Hair follicle dermal papilla cell (primary cell): ENCODE results near the gene POFUT1. TPM values are rescaled to one million over a fixed set of nuclear protein-coding genes. Genes with fewer than 3 reads are reported as not detected.

Experiments
- total RNA-seq: library from RNA; depleted of rRNA; stranded (reverse); fragments of >200 nt; gene quantifications from 2 replicates; pipeline ENCODE4 v1.2.3, GENCODE V29; 2012

POFUT1 gene
- 44.9 and 51.1 TPM in 2 replicates for total RNA-seq

DNA sequence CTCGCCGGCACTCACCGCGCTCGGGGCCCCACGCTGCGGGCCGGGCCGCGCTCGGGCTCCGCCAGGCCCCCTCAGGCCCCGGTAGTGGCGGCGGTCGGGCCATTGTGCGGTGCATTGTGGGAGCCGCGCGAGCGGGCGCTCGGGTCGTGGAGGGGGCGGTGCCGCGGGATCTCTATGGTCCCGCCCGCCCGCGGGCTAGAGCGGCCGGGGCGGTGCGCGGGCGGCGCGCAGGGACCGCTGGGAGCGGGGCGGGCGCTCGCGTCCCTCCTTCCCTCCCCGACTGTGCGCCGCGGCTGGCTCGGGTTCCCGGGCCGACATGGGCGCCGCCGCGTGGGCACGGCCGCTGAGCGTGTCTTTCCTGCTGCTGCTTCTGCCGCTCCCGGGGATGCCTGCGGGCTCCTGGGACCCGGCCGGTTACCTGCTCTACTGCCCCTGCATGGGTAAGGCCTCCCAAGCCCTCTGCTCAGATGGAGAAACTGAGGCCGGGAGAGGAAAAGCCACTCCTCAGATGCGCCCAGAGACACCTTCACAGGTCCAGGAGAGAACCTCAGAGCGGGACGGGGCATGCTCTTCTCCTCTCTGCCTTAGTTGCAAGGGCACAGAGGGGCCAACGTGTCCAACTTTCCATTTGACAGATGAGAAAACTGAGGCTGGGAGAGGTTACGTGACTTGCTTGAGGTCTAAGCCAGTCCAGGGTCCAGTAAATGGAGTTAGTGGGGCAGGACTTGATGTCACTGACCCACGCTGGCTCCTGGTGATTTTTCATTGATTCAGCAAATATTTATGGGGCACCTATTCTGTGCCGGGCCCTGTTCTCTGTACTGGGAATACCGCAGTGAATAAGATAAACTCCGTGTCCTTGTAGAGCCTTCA is at the start of gene POFUT1, which contains the start of gene PLAGL2:
Gene POFUT1, plus strand, starts transcription at position 255 of the 873 bp plus-strand sequence. Its CDS starts 62 bp downstream, at position 317.
Gene PLAGL2, minus strand, starts transcription at position 118 of the 873 bp plus-strand sequence. CDS start 5,565 bp downstream, outside the sequence.

DNA sequence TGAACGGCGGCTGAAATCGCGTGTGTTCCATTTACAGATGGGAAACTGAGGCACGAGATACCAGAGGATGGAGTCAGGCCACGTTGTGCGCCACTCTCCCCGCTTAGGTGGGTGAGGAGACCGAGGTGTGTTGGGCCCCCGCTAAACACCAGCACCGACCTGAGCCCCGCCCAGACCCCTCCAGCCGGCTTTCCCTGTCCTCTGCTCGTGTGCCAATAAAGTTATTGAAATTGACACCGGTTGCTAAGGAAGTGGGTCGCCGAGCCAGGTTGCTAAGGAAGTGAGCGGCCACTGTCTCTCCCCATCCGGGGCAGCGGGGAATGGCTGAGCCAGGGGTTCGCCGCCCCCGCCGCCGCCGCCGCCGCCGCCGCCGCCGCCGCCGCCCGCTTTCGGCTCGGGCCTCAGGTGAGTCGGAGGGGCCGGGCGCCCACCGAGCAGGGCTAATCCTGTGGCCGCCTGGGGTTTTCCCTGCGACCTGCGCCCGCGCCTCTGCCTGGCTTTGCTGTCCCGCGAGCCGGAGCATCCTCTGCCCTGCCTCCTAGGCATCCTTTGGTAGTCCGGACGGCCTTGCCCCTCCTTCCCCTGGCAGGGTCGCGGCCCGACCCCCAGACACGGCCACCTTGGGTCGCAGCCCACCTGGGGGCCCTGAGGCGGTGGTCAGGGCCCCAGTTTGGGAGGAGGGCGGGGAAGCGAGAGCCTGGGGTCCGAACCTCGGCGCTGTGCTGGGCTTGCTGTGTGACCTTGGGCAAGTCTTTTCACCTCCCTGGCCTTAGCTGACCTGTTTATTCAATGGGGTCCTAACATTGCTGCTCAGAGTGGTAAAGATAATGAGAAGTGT is 69.9 kb downstream of the POFUT1 start, which contains the start of gene KIF3B:
Gene KIF3B, plus strand, starts transcription at position 291 of the 838 bp plus-strand sequence. CDS start 32,127 bp downstream, outside the sequence.

Other genes starting within 250 kb of the POFUT1 start
- gene XKR7, start 239.7 kb upstream of the POFUT1 start, total RNA-seq = not detected in 2 replicates
- gene CCM2L, start 197.4 kb upstream of the POFUT1 start, total RNA-seq = not detected in 2 replicates
- 0.65 TPM in 1 of 2 replicates, not detected in the other for gene HCK, start 155.6 kb upstream of the POFUT1 start, total RNA-seq
- 57.3 and 57.8 TPM in 2 replicates for gene TM9SF4, start 98.2 kb upstream of the POFUT1 start, total RNA-seq
- gene PLAGL2, start 137 bp upstream of the POFUT1 start, total RNA-seq = 4.4 and 4.9 TPM in 2 replicates
- gene KIF3B, start 69.8 kb downstream of the POFUT1 start, total RNA-seq = 31.8 and 32.8 TPM in 2 replicates
- 75.9 and 81.0 TPM in 2 replicates for gene ASXL1, start 150.5 kb downstream of the POFUT1 start, total RNA-seq